Kidney glomerular epithelial cell (primary cell): ENCODE results near the gene COL6A5.
"Not testable (repeated sequence)": the region's sequence is repeated elsewhere in the genome, so short reads cannot be mapped to it uniquely, and the experiment has no call there.

ENCODE experiments used
- DNase-seq: peaks from one replicate; lab custom pipeline; 2025; lab: John Stamatoyannopoulos, UW

Gene COL6A5

DNA sequence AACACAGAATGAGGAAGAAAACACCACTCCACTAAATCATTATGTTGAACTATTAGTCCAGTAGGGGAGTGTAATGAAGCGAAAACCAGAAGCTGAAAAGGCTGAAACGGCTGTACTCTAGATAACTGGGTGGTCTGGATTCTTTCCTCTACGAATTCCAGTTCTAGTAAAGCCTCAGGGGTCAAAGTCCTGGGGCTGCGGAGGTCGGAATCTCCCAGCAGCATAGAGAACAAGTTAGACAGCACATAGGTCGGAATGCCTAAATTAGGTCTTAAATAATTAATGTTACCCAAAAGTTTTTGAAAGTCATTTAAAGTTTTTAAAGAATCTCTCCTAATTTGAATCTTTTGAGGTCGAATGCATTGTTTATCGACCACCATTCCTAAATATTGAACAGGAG, 102.7 kb downstream of the COL6A5 start:
- not testable (repeated sequence) for DNase-seq

DNA sequence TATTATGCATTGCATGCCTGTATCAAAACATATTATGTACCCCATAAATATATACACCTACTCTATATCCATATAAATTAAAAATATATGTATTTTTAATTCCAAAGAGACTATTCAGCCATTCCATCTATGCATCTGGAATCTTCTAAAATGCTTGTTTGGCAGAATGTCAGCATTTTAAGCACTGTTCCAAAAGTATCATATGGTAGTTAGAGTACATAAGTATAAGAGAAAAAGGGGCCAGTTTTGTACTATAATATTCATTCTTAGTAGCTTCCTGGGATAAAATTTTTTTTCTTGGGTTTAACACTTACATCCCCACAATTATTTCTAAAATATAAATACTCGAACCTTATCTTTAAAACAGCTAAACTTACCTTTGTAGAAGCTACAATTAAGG, 111.1 kb downstream of the COL6A5 start:
- DNase-seq, result no peak

DNA sequence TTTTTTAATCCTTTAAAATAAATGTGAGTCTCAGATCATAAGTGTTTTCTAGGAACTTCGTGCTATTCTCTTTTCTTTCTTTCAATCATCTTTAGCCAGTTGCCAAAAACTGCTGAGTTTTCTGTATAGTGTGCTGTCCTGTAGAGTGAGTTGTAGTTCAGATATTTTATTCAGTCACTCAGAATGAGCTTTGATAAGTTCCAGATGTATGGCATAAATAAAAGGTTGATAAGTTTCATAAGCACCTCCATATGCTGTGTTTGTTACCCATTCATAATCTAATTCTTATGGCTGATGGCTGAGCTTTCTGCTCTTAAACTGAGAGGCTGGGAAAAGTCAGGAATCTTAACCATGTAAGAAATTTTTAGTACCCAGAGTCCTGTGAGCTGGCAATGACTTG, 112.2 kb downstream of the COL6A5 start:
- no peak for DNase-seq

- no peak for DNase-seq
Observed at GRCh38 chr3:130459944-130460343, 114.5 kb downstream of the COL6A5 start.

DNA sequence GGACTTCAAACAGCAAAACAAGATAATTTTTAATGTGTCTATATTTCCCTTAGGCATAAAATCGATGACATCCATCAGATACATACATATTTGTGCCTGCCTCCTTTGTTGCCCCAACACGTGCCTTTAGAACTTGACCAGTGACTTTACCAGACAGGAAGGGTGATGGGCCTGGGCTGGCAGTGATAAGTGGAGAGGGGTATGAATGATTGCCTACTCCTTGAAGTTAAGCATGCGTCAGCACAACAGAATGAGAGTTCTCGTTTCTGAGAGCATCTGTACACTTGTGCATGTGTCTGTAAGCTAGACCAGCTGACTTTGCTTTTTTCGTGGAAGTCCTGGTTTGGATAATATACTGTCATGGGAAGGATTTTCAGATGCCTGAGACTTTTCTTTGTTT, 116.6 kb downstream of the COL6A5 start:
- no peak for DNase-seq

- no peak for DNase-seq
Observed at GRCh38 chr3:130463221-130463620, 117.7 kb downstream of the COL6A5 start.

DNA sequence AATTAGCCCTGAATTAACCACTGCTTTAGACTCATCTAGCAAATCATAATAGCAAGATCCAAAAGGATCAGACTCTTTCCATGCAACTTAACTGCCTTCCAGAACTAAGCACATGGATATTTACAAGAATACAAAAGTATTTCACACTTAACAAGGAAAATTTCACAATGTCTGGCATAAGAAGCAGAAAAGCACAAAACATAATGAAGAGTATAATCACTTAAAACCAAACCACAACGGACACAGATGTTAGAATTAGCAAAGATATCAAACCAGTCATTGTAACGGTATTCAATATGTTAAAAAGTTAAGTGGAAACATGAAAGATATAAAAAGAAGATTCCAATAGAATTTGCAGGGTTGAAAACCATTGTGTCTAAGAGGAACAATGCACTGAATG, 120.0 kb downstream of the COL6A5 start:
- DNase-seq, result no peak

DNA sequence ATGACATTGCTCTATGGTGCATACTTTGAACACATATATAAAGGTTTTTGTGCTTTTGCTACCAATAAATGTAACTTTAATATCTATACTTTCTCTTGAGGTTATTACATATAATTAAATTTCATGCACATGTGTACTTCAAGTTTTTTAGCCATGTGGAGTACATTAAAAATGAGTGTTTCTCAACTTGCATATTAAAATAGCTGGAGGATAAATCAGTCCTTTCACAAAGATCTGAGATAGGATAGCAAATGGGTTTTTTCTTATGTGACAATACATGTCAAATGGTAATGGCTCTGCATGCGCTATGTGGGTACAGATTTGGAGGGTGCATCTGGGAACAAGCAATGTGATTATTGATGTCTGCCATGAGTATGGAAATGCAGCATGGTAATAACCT, 122.8 kb downstream of the COL6A5 start:
- no peak for DNase-seq

DNA sequence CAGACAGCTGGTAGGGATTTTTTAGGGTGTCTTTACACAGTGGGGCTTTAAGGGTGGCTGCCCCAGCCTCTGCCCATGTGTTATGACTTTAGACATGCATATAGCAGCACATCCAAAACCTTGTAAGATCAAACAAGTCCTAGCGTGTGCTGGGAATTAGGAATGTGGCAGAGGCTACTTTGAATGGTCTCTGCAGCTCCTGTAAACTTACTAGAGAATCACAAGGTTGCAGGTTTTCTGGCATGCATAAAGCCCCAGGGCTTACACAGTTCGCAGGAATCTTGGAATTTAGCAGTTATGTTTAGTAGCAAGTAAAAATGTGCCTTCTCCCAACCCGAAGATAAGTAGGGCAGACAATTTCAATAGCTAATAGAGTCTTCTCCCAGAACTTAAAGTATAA, 124.7 kb downstream of the COL6A5 start:
- no peak for DNase-seq

DNA sequence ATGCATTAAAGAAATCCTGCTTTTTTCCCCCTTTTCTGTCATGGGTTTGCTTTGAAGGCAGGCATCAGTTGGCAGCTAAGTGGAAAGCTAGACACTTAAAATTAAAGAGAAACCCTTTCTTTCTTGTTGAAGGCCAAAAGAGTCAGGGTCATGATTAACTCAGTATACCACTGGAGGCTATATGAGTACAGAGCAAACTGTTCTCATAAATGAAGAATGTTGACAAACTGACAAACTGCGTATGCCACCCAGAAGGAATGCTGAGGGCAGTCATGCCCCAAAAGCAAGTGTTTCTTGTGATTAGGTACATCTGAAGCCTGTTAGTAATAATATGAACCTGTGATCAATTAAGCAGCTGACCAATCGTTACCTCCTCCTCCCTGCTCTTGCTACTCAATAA, 127.9 kb downstream of the COL6A5 start:
- no peak for DNase-seq

GRCh38 chr3:130480736-130481135, 135.3 kb downstream of the COL6A5 start:
- no peak for DNase-seq

DNA sequence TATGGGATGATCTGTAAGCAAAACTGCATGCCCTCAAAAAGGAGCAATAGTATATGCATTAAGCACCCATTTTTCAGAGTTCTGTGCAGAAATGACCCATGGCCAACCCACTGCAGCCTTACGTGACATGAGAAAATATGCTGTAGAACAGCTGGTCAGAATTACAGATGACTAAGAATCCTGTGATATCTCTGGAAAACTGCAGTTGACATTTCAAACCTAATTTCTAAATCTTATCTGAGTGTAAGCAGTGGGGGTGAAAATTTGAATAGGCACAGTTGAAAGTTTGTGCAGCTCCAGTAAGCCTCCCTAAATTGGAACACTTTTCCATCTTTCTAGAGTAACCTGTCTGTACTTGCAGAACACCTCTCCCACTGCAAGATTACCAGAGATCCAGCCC, 142.8 kb downstream of the COL6A5 start:
- DNase-seq, result no peak

DNA sequence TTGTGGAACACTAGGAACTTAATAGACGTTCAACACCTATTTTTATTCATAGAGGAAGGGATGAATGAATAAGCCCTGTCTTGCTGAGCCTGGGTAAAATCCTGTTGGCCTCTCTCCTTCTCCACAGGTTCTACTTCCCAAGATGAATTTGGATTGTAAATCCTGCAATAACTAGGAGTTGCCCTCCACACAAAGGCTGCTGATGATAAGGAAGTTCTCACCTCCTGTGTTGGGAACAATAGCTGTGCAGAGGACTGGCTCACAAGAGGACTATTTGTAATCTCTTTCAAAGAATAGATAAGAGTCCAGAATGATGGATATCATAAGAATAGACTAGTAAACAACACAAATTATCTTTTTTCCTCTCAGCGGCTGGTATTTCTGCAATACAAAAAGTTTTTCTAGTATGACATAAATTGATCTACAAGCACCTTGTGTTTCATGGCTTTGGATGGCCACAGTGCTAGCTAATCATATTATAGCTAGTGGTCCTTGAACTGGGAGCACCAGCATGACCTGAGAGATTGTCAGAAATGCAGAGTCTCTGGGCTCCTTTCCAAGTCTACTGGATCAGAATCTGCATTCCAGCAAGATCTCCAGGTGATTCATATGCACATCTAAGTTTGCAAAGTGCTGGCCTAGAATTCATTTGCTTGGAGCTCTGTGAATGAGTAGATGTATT, 143.4 kb downstream of the COL6A5 start:
- DNase-seq, result no peak

DNA sequence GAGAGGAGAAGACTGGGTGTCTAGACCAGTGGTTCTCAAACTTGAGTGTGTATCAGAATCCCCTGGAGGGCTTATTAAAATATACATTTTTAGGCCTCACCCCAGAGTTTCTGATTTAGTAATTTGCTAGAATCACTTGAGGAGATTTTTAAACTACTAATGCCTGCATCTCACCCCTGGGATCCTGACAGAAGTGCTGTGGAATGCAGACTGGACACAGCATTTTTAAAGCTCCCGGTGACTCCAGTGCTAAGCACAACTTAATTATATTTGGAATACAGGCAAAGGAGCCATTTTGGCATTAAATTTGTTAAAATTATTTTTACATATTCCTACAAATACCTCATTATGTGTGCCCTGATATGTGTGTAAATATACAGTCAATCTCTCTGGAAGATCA, 144.8 kb downstream of the COL6A5 start:
- DNase-seq, result no peak

DNA sequence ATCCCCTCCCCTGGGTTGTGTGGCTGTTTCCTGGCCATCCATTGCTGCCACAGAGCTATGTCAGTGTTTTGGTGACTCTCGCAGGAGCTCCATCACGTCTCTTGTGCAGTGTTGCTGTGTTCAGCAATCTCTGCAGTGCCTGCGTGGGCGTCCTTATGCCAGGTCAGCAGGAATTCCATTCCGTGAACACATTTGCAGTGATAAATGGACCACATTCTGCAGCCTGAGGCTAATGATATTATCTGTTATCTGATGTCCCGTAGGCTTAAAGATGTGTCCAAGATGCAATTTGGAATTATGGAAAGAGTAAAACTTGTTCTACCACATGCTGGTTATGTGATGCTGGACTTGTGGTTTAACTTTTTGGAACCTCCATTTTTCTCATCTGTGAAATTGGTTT, 146.0 kb downstream of the COL6A5 start:
- DNase-seq, result no peak

DNA sequence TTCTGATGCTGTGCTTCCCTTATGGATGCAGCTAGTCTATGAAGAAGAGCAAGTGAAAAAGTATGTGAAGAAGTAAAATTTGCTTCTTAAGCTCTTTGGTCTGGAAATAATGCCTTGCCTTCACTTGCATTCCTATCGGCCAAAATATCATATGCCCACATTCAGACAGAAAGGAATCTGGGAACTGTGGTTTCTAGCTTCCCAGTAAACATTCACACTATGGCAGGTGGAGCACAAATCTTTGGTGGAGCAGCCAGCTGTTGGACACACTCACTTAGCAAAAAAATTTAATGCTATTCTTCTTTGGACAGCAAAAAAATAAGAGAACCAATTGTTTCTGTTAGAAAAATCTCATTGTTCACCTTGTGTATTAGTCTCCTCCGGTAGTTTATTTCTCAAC, 159.2 kb downstream of the COL6A5 start:
- DNase-seq, result no peak

DNA sequence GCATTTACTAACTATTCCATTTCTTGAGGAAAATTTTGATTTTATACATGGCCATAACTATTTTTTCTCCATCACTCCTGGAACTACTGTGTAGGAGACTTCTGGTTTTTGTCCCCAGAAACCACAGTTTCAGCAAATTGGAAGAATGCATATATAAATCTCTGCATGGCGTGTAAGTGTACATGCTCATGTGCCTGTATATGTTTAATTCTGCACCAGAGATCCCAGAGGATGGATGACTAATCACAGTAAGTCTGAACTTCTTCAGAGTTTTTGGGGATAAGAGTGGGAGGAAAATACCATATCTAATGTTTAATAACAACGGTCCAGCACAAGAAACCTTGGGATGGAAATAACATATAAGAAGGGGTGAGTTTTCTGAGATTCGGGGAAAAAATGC, 160.6 kb downstream of the COL6A5 start:
- no peak for DNase-seq

- DNase-seq, result no peak
Observed at GRCh38 chr3:130507746-130508145, 162.3 kb downstream of the COL6A5 start.

- DNase-seq, result no peak
Observed at GRCh38 chr3:130509008-130509407, 163.5 kb downstream of the COL6A5 start.

DNA sequence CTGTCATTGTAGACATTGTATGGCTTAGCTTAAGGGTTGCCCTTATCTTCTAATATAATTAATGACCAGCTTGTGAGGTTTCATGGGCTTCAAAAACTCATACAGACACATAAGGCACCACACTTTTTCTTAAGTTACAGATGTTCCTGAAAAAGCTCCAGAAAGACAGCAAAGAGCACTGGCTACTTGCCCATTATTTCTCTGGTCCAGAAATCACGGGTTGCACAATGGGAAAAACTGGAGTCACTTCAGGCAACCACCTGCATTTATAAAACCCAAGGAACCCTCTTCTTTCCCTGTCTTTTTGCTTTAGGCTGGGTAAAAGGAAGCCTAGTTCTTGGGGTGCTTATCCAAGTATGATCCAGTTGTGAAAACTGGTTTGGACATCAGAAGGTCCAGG, 169.2 kb downstream of the COL6A5 start:
- DNase-seq, result no peak

DNA sequence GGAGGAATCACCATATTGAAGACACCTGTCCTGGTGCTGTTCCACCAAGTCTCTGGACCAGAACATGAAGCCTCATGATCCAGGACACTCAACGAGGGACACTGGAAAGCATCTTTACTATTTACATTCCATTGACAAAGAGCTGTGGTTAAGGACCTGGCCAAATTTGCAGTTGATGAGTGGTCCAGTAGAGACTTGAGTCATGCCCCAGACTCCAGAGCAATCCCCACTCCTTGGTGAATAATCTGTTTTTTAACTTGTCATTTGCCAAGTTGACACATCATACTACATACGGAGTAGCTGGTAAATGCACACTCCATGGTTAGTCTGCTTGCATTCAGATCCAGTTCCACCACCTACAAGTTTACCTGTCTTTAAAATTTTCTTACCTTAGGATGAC, 170.3 kb downstream of the COL6A5 start:
- DNase-seq, result no peak

- DNase-seq, result no peak
Observed at GRCh38 chr3:130516645-130517512, 171.4 kb downstream of the COL6A5 start, which contains the start of gene COL6A6. Gene COL6A6 (plus strand): TSS chr3:130517177. CDS start chr3:130560365, 43,188 bp downstream.

DNA sequence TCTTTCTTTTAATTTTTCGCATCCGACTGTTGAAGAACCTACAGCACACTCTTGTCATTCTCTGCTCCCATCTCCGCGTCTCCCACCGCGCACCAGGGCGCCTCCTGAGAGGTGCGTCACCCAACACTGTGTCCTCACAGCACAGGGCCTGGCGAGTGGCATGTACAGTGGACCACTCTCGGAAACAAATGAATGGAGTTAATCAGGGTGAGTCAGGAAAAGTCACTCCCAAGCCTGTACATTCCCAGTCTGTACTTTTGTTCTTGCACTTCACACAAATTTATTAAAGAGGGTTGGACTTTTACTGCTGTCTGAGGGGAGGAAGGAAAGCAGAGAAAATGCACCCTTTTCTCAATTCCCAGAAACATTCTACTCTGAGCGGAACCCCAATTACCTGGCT, 172.1 kb downstream of the COL6A5 start:
- DNase-seq, result no peak

- no peak for DNase-seq
Observed at GRCh38 chr3:130519754-130520153, 174.3 kb downstream of the COL6A5 start.
